ENCODE results near the gene GDF10. TPM values are rescaled to one million over a fixed set of nuclear protein-coding genes. Genes with fewer than 3 reads are reported as not detected.

The GDF10 gene
- total RNA-seq, 1 experiment from 2014 or later = not detected

DNA sequence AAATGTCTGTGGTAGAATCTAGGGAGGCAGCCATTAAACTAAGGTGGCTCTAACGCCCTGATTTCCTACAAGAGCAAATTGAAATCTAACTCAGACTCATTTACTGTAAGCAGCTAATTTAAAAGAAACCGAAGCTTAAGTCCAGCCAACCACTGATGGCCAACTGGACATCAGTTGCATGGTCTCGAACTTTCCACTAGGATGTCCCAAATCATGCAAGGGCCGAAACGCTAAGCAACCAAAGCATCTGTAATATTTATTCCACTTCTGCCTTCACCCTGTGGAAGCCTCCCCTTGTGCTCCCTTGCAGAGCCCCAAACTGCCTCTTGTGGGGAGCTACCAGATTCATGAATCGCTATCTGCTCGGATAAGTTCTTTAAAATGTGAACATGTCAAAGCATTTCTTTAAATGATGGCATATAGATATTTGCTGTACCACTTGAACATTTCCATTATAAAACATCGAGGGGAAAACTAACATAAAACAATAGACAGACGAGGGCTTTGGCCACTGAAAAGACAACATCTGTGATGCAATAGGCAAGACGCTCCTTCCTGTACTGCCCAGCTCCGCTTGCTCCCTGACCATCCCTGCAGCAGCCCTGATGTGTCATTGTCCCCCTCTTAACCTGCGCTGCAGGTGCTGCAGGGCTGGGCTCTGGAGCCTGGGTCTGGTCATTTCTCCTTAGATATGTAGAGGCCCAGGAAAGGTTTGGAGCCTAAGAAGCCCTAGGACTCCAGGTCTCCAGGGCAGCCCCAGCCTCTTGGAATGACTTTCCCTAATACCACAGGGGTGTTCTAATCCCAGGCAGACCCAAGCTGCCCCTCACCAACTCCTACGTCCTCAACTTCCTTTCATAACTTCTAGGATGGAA, 45.2 kb downstream of the GDF10 start:
- Histone ChIP-seq H3K4me1 (replicated peaks) (no peaks in the 10 kb centered on the region), H3K9me3 (replicated peaks) (no peaks in the 10 kb centered on the region), H3K36me3 (no peaks in the 10 kb centered on the region), H3K27me3 (replicated peaks) (peaks cover 16% of the 10 kb centered on the region), H3K4me3 (no peak overlapping the region), H3K27ac (no peak overlapping the region)
- DNase-seq (ENCODE audit: low read depth in 1 of 2, low spot score in 2 of 2) = no peak

DNA sequence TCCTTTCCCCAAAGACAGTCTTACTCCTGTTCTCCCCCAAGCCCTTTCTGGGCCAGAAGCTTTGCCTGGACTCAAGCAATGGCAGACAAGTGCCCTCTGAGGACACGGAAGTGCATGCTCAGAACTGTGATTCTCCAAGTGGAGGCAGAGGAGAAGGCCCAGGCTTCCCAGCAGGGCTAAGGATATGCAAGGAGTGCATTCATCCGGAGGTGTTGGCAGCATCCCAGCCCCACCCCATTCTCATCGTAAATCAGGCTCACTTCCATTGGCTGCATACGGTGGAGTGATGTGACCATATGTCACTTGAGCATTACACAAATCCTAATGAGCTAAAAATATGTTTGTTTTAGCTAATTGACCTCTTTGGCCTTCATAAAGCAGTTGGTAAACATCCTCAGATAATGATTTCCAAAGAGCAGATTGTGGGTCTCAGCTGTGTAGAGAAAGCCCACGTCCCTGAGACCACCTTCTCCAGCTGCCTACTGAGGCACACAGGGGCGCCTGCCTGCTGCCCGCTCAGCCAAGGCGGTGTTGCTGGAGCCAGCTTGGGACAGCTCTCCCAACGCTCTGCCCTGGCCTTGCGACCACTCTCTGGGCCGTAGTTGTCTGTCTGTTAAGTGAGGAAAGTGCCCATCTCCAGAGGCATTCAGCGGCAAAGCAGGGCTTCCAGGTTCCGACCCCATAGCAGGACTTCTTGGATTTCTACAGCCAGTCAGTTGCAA, 46.7 kb downstream of the GDF10 start:
- H3K9me3 ChIP-seq (replicated peaks) = no peaks in the 10 kb centered on the region
- H3K4me1 ChIP-seq (replicated peaks) = no peaks in the 10 kb centered on the region
- H3K36me3 ChIP-seq = no peaks in the 10 kb centered on the region
- no peak overlapping the region for H3K27ac ChIP-seq
- H3K4me3 ChIP-seq = no peak overlapping the region
- H3K27me3 ChIP-seq (replicated peaks) = peaks cover 16% of the 10 kb centered on the region
- DNase-seq (ENCODE audit: low read depth in 1 of 2, low spot score in 2 of 2) = no peak

DNA sequence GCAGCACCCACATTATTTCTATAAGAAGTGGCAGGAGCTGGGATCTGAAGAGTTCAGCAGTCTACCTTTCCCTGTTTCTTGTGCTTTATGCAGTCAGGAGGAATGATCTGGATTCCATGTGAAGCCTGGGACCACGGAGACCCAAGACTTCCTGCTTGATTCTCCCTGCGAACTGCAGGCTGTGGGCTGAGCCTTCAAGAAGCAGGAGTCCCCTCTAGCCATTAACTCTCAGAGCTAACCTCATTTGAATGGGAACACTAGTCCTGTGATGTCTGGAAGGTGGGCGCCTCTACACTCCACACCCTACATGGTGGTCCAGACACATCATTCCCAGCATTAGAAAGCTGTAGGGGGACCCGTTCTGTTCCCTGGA, 47.3 kb downstream of the GDF10 start:
- no peak for DNase-seq (ENCODE audit: low read depth in 1 of 2, low spot score in 2 of 2)
- H3K27me3 ChIP-seq (replicated peaks) = peaks cover 16% of the 10 kb centered on the region
- H3K9me3 ChIP-seq (replicated peaks) = no peaks in the 10 kb centered on the region
- no peak overlapping the region for H3K4me3 ChIP-seq
- H3K4me1 ChIP-seq (replicated peaks) = no peaks in the 10 kb centered on the region
- no peaks in the 10 kb centered on the region for H3K36me3 ChIP-seq
- H3K27ac ChIP-seq = no peak overlapping the region

DNA sequence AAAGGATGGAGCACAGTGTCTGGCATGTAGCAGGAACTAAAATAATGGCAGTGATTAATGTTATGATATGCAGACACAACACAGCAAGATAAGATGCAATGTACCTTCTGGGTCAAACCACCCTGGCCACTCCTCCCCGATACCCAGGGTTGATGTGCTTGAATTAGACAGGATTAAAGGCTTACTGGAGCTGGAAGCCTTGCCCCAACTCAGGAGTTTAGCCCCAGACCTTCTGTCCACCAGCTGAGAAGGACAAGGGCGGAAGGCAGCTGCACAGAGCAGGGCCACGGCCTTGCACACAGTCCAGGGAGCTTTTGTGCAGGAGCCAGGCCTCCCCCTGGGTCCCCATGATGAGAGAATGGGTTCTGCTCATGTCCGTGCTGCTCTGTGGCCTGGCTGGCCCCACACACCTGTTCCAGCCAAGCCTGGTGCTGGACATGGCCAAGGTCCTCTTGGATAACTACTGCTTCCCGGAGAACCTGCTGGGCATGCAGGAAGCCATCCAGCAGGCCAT, 48.2 kb downstream of the GDF10 start, which contains the start of gene RBP3:
Gene RBP3, plus strand, starts transcription at position 226 of the 514 bp plus-strand sequence. Its CDS starts 122 bp downstream, at position 348.
- no peak within 1 kb of the TSS for H3K27ac ChIP-seq
- H3K27me3 ChIP-seq (replicated peaks) = peaks cover 12% of the 10 kb centered on the region
- H3K36me3 ChIP-seq = no peaks in the 10 kb centered on the region
- no peaks in the 10 kb centered on the region for H3K4me1 ChIP-seq (replicated peaks)
- no peaks in the 10 kb centered on the region for H3K9me3 ChIP-seq (replicated peaks)
- no peak for DNase-seq (ENCODE audit: low read depth in 1 of 2, low spot score in 2 of 2)
- H3K4me3 ChIP-seq = no peak within 1 kb of the TSS

DNA sequence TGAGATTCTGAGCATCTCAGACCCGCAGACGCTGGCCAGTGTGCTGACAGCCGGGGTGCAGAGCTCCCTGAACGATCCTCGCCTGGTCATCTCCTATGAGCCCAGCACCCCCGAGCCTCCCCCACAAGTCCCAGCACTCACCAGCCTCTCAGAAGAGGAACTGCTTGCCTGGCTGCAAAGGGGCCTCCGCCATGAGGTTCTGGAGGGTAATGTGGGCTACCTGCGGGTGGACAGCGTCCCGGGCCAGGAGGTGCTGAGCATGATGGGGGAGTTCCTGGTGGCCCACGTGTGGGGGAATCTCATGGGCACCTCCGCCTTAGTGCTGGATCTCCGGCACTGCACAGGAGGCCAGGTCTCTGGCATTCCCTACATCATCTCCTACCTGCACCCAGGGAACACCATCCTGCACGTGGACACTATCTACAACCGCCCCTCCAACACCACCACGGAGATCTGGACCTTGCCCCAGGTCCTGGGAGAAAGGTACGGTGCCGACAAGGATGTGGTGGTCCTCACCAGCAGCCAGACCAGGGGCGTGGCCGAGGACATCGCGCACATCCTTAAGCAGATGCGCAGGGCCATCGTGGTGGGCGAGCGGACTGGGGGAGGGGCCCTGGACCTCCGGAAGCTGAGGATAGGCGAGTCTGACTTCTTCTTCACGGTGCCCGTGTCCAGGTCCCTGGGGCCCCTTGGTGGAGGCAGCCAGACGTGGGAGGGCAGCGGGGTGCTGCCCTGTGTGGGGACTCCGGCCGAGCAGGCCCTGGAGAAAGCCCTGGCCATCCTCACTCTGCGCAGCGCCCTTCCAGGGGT, 48.9 kb downstream of the GDF10 start:
- Histone ChIP-seq H3K27ac (no peak overlapping the region), H3K36me3 (no peaks in the 10 kb centered on the region), H3K27me3 (replicated peaks) (peaks cover 12% of the 10 kb centered on the region), H3K9me3 (replicated peaks) (no peaks in the 10 kb centered on the region), H3K4me1 (replicated peaks) (no peaks in the 10 kb centered on the region), H3K4me3 (no peak overlapping the region)
- DNase-seq (ENCODE audit: low read depth in 1 of 2, low spot score in 2 of 2) = no peak

DNA sequence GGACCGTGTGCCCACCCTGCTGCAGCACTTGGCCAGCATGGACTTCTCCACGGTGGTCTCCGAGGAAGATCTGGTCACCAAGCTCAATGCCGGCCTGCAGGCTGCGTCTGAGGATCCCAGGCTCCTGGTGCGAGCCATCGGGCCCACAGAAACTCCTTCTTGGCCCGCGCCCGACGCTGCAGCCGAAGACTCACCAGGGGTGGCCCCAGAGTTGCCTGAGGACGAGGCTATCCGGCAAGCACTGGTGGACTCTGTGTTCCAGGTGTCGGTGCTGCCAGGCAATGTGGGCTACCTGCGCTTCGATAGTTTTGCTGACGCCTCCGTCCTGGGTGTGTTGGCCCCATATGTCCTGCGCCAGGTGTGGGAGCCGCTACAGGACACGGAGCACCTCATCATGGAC, 49.5 kb downstream of the GDF10 start:
- Histone ChIP-seq H3K4me3 (no peak overlapping the region), H3K27me3 (replicated peaks) (peaks cover 8% of the 10 kb centered on the region), H3K4me1 (replicated peaks) (no peaks in the 10 kb centered on the region), H3K27ac (no peak overlapping the region), H3K36me3 (no peaks in the 10 kb centered on the region), H3K9me3 (replicated peaks) (no peaks in the 10 kb centered on the region)
- DNase-seq (ENCODE audit: low read depth in 1 of 2, low spot score in 2 of 2) = no peak

DNA sequence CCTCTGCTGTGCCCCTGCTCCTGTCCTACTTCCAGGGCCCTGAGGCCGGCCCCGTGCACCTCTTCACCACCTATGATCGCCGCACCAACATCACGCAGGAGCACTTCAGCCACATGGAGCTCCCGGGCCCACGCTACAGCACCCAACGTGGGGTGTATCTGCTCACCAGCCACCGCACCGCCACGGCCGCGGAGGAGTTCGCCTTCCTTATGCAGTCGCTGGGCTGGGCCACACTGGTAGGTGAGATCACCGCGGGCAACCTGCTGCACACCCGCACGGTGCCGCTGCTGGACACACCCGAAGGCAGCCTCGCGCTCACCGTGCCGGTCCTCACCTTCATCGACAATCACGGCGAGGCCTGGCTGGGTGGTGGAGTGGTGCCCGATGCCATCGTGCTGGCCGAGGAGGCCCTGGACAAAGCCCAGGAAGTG, 50.0 kb downstream of the GDF10 start:
- no peak for DNase-seq (ENCODE audit: low read depth in 1 of 2, low spot score in 2 of 2)
- Histone ChIP-seq H3K4me1 (replicated peaks) (no peaks in the 10 kb centered on the region), H3K4me3 (no peak overlapping the region), H3K9me3 (replicated peaks) (no peaks in the 10 kb centered on the region), H3K27ac (no peak overlapping the region), H3K36me3 (no peaks in the 10 kb centered on the region), H3K27me3 (replicated peaks) (peaks cover 3% of the 10 kb centered on the region)

DNA sequence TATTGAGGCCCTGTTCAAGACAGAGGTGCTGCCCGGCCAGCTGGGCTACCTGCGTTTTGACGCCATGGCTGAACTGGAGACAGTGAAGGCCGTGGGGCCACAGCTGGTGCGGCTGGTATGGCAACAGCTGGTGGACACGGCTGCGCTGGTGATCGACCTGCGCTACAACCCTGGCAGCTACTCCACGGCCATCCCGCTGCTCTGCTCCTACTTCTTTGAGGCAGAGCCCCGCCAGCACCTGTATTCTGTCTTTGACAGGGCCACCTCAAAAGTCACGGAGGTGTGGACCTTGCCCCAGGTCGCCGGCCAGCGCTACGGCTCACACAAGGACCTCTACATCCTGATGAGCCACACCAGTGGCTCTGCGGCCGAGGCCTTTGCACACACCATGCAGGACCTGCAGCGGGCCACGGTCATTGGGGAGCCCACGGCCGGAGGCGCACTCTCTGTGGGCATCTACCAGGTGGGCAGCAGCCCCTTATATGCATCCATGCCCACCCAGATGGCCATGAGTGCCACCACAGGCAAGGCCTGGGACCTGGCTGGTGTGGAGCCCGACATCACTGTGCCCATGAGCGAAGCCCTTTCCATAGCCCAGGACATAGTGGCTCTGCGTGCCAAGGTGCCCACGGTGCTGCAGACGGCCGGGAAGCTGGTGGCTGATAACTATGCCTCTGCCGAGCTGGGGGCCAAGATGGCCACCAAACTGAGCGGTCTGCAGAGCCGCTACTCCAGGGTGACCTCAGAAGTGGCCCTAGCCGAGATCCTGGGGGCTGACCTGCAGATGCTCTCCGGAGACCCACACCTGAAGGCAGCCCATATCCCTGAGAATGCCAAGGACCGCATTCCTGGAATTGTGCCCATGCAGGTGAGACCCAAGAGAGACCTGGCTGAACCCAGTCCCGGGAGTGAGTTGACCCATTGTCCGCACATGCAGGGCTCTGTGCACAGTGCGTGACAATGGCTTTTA, 51.0 kb downstream of the GDF10 start:
- no peaks in the 10 kb centered on the region for H3K9me3 ChIP-seq (replicated peaks)
- H3K4me1 ChIP-seq (replicated peaks) = no peaks in the 10 kb centered on the region
- no peak overlapping the region for H3K27ac ChIP-seq
- no peak for DNase-seq (ENCODE audit: low read depth in 1 of 2, low spot score in 2 of 2)
- no peak overlapping the region for H3K4me3 ChIP-seq
- H3K27me3 ChIP-seq (replicated peaks) = no peaks in the 10 kb centered on the region
- H3K36me3 ChIP-seq = no peaks in the 10 kb centered on the region

DNA sequence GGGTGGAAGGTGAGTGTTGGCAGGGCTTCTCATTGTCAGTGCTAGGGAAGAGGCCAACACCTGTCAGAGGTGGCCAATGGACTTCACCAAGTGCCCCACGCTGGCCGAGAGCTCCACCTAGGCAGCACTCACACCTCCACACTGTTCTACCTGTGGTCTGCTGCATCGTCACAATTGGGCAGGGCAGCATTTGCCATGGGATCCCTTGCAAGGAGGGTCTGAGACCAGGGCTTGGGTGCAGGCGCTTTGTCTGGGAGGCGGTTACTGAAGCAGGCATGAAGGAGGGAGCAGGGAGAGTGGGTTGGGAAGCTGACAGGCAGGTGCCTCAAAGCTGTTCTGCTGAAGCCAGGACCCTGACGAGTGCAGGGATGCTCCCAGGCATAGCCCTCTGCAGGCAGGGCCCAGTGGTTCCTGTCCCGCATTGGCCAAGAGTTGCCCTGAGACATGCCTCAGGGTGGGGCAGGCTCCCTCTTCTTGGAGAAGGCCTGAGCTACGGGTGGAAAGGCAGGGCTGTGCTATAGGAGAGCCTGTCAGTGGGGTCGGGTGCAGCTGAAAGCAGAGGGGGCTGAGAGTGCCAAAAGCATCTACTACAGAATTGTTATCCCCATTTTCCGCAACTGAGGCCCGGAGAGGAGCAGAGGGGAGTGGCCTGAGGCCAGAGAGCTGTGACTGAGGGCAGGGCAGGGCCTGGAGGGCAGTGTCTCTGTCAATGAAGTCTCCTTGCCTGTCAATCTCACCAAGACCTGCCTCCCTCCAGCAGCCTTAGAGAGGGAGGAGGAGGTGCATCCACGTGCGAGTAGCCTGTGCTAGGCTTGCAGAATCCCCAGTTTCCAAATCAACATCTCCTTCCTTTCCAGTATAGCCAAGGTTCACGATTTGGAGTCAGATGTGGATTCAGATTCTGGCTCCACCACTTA, 52.2 kb downstream of the GDF10 start:
- Histone ChIP-seq H3K27me3 (replicated peaks) (no peaks in the 10 kb centered on the region), H3K4me3 (no peak overlapping the region), H3K36me3 (no peaks in the 10 kb centered on the region), H3K4me1 (replicated peaks) (no peaks in the 10 kb centered on the region), H3K27ac (no peak overlapping the region), H3K9me3 (replicated peaks) (no peaks in the 10 kb centered on the region)
- no peak for DNase-seq (ENCODE audit: low read depth in 1 of 2, low spot score in 2 of 2)

DNA sequence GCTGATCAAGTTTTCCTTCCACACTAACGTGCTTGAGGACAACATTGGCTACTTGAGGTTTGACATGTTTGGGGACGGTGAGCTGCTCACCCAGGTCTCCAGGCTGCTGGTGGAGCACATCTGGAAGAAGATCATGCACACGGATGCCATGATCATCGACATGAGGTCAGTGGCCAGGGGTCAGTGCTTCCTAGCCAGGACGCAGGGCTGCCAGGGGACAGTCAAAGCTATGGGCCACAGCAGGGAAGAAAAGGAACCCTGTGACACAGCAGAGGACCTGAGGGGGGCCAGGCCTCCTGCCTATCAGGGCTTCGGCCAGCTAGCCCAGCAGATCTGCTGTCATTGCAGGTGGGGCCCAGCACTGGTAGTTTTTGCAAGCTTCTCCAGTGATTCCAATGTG, 53.4 kb downstream of the GDF10 start:
- H3K27ac ChIP-seq = no peak overlapping the region
- no peaks in the 10 kb centered on the region for H3K4me1 ChIP-seq (replicated peaks)
- H3K9me3 ChIP-seq (replicated peaks) = no peaks in the 10 kb centered on the region
- no peaks in the 10 kb centered on the region for H3K27me3 ChIP-seq (replicated peaks)
- no peaks in the 10 kb centered on the region for H3K36me3 ChIP-seq
- H3K4me3 ChIP-seq = no peak overlapping the region
- no peak for DNase-seq (ENCODE audit: low read depth in 1 of 2, low spot score in 2 of 2)

DNA sequence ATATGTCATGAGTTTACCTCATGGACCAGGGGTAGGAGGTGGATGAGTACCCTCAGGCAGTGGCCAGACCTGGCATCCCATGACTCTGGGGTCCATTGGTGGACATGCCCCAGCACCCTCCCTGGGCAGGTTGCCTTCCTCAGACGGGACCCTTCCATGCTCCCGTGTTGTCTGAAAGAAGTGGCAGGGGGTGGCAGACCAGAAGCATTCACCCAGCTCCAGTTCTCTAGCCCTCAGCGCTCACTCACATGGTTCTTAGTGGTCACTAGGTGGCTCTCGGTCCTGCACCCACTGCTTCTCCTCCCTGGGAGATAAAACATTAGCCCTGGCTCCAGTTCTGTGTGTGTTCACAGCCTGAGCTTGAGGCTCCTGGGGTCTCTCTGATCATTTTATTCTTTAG, 54.2 kb downstream of the GDF10 start:
- Histone ChIP-seq H3K27ac (no peak overlapping the region), H3K4me3 (no peak overlapping the region), H3K27me3 (replicated peaks) (no peaks in the 10 kb centered on the region), H3K36me3 (no peaks in the 10 kb centered on the region), H3K9me3 (replicated peaks) (no peaks in the 10 kb centered on the region), H3K4me1 (replicated peaks) (no peaks in the 10 kb centered on the region)
- DNase-seq (ENCODE audit: low read depth in 1 of 2, low spot score in 2 of 2) = no peak

DNA sequence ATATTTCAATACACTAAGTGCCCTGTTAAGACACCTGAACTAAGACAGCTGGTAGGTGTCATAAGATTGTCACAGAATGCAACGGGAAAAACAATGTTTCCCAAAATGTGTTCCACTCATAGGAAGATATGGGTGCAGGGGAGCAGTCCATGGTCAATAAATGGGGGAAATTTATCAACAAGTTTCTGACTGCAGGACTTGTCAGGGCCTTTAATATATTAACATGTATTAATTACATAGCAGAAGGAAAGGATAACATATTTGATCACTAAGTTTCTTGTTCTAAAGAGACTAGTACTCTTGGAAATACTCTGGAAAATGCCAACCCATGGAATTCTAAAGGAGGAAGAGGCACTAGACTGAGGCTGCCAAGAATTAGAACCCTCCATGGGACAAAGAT, 54.9 kb downstream of the GDF10 start:
- H3K27me3 ChIP-seq (replicated peaks) = no peaks in the 10 kb centered on the region
- no peak overlapping the region for H3K27ac ChIP-seq
- no peak overlapping the region for H3K4me3 ChIP-seq
- H3K36me3 ChIP-seq = no peaks in the 10 kb centered on the region
- H3K9me3 ChIP-seq (replicated peaks) = no peaks in the 10 kb centered on the region
- no peak for DNase-seq (ENCODE audit: low read depth in 1 of 2, low spot score in 2 of 2)
- H3K4me1 ChIP-seq (replicated peaks) = no peaks in the 10 kb centered on the region
